Ecto neural progenitor cell (in vitro differentiated cells): ENCODE data around the gene LSMEM2.

Experiments used
- DNase-seq: peaks from one replicate; pipeline ENCODE4 v3.0.0-alpha.2; 2018; ENCODE audit warnings: low spot score

Gene LSMEM2

GRCh38 chr3:50322386-50323091 is 43.7 kb downstream of the LSMEM2 start, which contains the start of gene HYAL2:
HYAL2 (minus strand) TSS chr3:50322745; CDS start chr3:50320489, 2,256 bp downstream.
- peak; percentile 68 for DNase-seq

GRCh38 chr3:50323092-50323600 is 44.3 kb downstream of the LSMEM2 start:
- no peak for DNase-seq

GRCh38 chr3:50323614-50324199 is 44.8 kb downstream of the LSMEM2 start:
- no peak for DNase-seq

DNA sequence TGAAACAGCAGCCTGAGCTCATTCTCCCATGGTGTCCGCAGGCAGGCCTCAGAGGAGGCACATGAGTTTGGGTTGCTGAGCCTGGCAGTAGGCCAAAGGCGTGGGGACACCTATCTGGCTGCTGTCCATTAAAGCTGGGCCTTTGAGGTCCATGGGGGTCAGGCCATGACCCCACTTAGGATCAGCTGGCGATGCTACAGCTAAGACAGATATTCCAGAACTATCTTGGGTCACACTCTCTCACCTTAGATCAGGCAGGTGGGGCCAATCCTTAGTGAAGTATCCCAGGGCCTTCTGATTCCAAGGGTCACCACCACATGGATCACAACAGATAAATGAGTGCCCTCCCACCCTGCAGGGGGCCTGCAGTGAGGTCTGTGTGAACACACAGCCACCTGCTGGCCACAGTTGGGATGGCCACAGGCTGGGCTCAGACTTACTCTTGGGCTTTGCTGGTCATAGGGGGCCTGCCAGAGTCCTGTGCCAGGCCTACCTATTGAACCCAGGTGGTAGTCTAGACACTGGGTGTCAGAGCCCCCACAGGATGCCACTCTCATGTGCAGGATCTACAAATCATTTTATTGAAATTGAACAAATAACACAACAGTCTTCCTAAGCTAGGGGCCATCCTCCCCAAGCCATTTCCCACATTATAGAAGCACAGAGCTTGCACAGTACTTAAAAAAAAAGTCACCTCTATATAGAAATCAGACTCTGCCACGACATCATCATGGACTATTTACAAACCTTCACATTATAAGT is 45.6 kb downstream of the LSMEM2 start:
- peak; percentile 87 for DNase-seq

GRCh38 chr3:50325113-50325480 is 46.2 kb downstream of the LSMEM2 start:
- DNase-seq: no peak

GRCh38 chr3:50325497-50326181 is 46.8 kb downstream of the LSMEM2 start:
- no peak for DNase-seq

DNA sequence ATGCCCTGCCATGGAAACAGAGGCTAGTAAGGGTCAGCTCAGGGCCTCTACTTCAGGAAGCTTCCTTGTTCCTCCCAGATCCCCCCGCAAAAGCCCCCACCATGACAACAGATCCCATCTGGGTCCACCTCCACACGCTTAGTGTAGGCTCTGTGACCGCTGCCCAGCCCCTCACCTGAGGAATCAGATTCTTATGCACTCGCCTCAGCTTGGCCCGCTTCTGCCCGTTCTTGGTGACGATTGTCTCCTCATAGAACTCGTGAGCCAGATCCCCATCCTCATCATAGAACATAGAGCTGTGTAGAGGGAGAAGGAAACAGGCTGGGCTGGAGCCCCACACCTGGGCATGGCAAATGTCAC is 47.3 kb downstream of the LSMEM2 start:
- no peak for DNase-seq

DNA sequence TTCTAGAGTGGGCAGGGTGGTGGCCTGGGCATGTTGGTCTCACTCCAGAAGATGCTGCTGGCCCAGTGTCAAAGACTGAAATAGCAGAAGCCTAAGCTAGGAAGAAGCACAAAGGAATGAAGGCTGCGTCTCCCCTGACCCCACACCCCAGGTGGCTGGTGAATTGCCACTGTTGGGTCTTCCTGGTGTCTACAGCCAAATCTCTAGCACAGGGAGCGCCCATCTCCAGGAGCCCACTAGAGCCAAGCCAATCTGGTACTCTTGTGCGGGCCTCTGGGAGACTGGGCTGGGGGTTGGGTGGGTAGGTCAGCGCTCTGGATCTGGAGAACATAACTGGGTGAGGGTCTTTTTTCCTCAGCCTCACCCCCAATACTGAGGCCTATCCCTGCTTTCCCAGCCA is 48.2 kb downstream of the LSMEM2 start:
- DNase-seq: no peak

GRCh38 chr3:50327943-50328691 is 49.2 kb downstream of the LSMEM2 start, which contains the start of gene TUSC2:
TUSC2 (minus strand) TSS chr3:50328223; CDS start chr3:50328099, 124 bp downstream.
- peak; percentile 96 for DNase-seq

DNA sequence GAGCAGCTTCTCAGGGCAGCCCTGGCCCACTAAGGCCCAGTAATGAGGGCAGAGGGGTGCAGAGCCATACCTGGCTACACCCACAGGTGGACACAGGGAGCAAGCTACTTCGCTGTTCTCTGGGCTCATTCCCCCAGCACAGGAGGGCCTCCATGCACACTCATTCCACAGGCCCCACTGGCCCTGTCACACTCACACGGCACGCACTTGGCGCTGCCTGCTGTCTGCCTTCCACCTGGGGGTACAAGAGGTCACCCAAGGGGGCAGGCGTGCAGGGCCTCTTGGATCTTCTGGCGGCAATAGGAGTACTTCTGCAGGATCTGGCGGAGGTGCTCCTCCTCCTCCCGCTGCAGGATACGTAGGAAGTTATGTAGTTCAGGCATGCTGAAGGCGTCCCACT is 51.4 kb downstream of the LSMEM2 start:
- DNase-seq: no peak

GRCh38 chr3:50331364-50331907 is 52.5 kb downstream of the LSMEM2 start:
- DNase-seq: no peak

GRCh38 chr3:50333744-50334328 is 54.9 kb downstream of the LSMEM2 start:
- DNase-seq: no peak

GRCh38 chr3:50334339-50335075 is 55.6 kb downstream of the LSMEM2 start:
- DNase-seq: no peak

DNA sequence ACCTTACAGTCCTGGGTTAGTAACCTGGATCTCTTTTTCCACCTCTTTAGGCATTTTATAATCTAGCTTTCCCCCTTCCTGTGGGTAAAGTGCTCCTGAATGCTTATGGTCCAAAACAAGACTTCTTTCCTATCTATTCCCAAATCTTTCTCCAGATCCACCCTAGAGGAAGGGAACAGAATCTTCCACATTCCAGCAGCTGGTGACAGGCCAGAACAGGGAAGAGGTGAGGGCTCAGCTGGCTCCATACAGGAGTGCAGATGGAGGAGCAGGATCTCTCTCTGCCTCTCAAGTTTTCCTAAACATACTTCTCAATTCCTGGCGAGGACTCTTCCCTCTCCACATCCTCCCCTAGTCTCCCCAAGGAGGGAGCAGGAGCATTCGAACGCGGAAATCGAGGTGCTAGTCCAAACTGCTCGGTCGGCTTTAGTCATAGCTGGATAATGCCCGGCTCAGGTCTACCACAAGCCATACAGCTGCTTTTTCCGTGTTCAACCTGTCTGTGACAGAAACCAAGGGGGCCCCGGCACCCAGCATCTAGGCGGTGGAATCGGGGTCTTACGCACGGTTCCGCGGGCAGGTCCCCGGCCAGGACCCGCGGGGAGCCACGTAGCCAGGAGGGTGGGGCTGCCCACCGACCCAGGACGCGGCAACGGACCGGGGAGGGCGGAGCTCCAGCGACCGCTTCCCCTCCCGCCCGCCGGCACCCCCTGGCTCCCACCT is 57.7 kb downstream of the LSMEM2 start:
- DNase-seq: no peak

- peak; percentile 99 for DNase-seq
These were observed 58.4 kb downstream of the LSMEM2 start for GRCh38 chr3:50337175-50337861.
